ENCODE data around the gene DUS1L.

The DUS1L gene

DNA sequence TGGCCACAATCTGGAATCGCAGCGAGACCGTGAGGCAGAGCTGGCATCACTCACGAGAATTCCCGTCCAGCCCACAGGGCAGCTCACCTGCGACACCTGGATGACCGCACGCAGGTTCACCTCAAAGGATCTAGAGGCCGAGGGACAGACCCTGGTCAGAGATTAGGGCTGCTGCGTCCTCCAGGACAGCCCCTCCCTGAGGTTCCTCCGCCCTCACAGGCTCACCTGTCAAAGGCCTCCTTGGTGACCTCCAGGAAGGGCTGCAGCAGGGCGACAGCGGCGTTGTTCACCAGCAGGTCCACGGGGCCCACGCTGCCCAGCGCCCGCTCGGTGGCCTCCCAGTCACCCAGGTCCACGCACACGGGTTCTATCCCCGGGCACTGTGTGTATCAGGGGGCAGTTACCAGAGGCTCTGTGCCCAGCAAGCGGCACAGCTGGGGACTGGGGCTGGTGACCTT is 28.9 kb downstream of the DUS1L start:
- Histone ChIP-seq H3K4me3 (replicated peaks; ENCODE audit: low read depth, low read length) (peak overlapping the region; percentile 73), H3K36me3 (ENCODE audit: control insufficient read depth, insufficient read depth, low read length) (no peaks in the 10 kb centered on the region), H3K27me3 (replicated peaks; ENCODE audit: control insufficient read depth, insufficient read depth, low read length) (no peaks in the 10 kb centered on the region)
- TF ChIP-seq, protein P1, sequence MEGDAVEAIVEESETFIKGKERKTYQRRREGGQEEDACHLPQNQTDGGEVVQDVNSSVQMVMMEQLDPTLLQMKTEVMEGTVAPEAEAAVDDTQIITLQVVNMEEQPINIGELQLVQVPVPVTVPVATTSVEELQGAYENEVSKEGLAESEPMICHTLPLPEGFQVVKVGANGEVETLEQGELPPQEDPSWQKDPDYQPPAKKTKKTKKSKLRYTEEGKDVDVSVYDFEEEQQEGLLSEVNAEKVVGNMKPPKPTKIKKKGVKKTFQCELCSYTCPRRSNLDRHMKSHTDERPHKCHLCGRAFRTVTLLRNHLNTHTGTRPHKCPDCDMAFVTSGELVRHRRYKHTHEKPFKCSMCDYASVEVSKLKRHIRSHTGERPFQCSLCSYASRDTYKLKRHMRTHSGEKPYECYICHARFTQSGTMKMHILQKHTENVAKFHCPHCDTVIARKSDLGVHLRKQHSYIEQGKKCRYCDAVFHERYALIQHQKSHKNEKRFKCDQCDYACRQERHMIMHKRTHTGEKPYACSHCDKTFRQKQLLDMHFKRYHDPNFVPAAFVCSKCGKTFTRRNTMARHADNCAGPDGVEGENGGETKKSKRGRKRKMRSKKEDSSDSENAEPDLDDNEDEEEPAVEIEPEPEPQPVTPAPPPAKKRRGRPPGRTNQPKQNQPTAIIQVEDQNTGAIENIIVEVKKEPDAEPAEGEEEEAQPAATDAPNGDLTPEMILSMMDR (IDR thresholded peaks at IDR 0.05; ENCODE audit: insufficient read depth, low read length, poor library complexity, severe bottlenecking) = no peak
- no peak for DNase-seq (ENCODE audit: extremely low read depth, insufficient read length)

DNA sequence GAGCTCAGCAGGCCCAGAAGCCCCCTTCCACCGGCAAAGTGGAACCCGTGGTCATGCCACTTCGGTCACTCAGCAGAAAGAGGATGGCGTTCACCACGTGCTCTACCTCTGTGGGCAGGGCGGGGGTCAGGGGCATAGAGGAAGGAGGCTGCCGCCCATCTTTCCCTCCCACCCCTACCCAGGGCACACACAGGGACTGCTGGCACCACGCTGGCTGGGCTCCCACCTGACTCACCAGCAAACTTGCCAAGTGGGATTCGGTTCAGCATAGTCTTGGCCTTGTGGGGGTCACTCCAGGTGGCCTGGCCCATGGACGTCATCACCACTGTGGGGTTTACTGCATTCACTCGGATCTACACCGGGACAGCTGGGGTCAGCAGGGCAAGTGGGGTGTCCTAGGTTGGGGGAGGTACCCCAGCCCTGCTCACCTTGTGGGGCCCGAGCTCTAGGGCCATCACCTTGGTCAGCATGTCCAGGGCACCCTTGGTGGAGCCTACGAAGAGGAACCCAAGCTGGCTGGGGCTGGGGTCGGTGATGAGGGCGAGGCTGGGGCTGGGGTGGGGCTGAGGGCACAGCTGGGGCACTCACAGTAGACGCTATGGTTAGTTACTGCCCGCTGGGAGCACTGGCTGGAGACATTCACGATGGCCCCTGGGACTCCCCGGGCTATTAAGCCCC is 29.5 kb downstream of the DUS1L start:
- Histone ChIP-seq H3K36me3 (ENCODE audit: control insufficient read depth, insufficient read depth, low read length) (no peaks in the 10 kb centered on the region), H3K27me3 (replicated peaks; ENCODE audit: control insufficient read depth, insufficient read depth, low read length) (no peaks in the 10 kb centered on the region), H3K4me3 (replicated peaks; ENCODE audit: low read depth, low read length) (peak overlapping the region; percentile 73)
- DNase-seq (ENCODE audit: extremely low read depth, insufficient read length) = no peak
- TF ChIP-seq, protein P1 (IDR thresholded peaks at IDR 0.05; ENCODE audit: insufficient read depth, low read length, poor library complexity, severe bottlenecking) = no peak

DNA sequence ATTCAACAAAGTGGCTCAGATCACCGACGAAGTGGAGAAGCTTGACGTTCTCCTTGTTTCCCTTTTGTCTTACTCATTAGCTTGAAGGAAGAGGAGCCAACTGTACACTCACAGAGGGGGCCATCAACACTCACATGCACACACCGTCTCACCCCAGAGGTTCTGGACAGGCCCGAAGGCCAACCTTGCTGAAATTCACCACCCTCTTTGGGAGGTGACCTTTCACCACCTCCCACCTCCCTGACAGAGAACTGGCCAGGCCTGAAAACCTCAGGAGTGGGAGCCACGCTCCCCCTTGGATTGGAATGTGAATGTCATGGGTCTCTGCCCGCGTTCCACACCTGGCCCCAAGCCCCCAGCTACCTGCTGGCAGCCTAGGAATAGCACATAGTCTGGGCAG is 30.1 kb downstream of the DUS1L start:
- Histone ChIP-seq H3K27me3 (replicated peaks; ENCODE audit: control insufficient read depth, insufficient read depth, low read length) (no peaks in the 10 kb centered on the region), H3K4me3 (replicated peaks; ENCODE audit: low read depth, low read length) (no peak overlapping the region), H3K36me3 (ENCODE audit: control insufficient read depth, insufficient read depth, low read length) (no peaks in the 10 kb centered on the region)
- DNase-seq (ENCODE audit: extremely low read depth, insufficient read length) = no peak
- TF ChIP-seq, protein P1 (IDR thresholded peaks at IDR 0.05; ENCODE audit: insufficient read depth, low read length, poor library complexity, severe bottlenecking) = no peak

DNA sequence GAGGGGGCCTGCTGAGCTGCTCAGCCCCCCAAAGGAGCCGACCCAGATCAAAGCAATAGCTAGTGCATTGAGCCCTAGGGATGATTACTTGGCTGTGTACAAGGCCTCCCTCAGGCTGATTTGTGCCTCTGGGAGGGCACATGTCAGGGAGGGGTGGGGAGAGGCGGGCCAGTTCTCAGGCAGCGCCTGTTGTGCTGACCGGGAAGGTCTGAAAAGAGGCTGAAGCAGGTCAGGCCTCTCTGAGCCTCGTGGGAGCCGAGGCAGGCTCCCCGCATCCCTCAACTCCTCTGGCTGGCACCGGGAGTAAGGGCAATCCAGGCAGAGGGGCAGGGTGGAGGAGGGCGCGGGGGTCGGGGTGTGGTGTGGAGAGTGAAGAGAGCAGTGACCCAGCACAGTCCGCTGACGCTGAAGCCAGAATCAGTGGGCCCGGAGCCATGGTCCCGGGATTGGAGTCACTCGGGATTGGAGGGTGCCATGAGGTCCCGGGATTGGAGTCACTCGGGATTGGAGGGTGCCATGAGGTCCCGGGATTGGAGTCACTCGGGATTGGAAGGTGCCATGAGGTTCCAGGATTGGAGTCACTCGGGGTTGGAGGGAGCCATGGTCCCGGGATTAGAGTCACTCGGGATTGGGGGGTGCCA is 31.1 kb downstream of the DUS1L start:
- Histone ChIP-seq H3K4me3 (replicated peaks; ENCODE audit: low read depth, low read length) (no peak overlapping the region), H3K36me3 (ENCODE audit: control insufficient read depth, insufficient read depth, low read length) (no peaks in the 10 kb centered on the region), H3K27me3 (replicated peaks; ENCODE audit: control insufficient read depth, insufficient read depth, low read length) (no peaks in the 10 kb centered on the region)
- TF ChIP-seq, protein P1 (IDR thresholded peaks at IDR 0.05; ENCODE audit: insufficient read depth, low read length, poor library complexity, severe bottlenecking) = no peak
- DNase-seq (ENCODE audit: extremely low read depth, insufficient read length) = no peak

DNA sequence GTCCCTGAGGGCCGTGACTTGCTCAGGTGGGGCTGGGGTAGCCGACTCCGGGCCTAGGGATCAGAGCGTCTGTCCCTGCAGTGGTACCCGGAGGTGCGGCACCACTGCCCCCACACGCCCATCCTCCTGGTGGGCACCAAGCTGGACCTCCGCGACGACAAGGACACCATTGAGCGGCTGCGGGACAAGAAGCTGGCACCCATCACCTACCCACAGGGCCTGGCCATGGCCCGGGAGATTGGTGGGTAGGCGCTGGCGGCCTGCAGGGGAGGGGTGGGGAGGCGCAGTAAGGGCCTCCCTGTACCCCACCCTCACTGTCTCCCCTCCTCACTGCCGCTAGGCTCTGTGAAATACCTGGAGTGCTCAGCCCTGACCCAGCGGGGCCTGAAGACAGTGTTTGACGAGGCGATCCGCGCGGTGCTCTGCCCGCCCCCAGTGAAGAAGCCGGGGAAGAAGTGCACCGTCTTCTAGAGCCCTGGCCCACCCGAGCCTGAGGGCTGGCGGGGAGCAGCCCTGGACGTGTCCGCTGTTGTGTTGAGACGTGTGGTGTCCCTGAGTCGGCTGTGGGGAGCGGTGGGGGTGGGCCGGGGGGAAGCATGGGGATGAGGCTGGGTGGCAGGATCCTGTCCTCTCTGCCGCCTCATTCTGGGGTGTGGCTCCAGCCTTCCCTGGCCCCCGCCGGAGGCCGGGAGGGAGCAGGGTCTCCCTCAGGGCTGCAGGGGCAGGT is 32.1 kb downstream of the DUS1L start:
- DNase-seq (ENCODE audit: extremely low read depth, insufficient read length) = no peak
- TF ChIP-seq, protein P1 (IDR thresholded peaks at IDR 0.05; ENCODE audit: insufficient read depth, low read length, poor library complexity, severe bottlenecking) = no peak
- Histone ChIP-seq H3K4me3 (replicated peaks; ENCODE audit: low read depth, low read length) (no peak overlapping the region), H3K36me3 (ENCODE audit: control insufficient read depth, insufficient read depth, low read length) (no peaks in the 10 kb centered on the region; the same call in 1 of the 2 replicates), H3K27me3 (replicated peaks; ENCODE audit: control insufficient read depth, insufficient read depth, low read length) (no peaks in the 10 kb centered on the region)

All from GM06990 (cell line).